ENCODE data around the gene CHGA.

DNA sequence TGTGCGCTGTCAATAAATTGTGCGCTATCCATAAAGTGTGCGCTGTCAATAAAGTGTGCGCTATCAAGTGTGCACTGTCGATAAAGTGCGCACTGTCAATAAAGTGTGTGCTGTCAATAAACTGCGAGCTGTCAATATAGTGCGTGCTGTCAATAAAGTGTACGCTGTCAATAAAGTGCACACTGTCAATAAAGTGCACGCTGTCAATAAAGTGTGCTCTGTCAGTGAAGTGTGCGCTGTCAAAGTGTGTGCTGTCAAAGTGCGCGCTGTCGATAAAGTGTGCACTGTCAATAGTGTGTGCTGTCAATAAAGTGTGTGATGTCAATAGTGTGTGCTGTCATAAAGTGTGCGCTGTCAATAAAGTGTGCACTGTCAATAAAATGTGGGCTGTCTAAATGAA lies 2.9 kb upstream of the CHGA start:
- TF ChIP-seq, protein P1, sequence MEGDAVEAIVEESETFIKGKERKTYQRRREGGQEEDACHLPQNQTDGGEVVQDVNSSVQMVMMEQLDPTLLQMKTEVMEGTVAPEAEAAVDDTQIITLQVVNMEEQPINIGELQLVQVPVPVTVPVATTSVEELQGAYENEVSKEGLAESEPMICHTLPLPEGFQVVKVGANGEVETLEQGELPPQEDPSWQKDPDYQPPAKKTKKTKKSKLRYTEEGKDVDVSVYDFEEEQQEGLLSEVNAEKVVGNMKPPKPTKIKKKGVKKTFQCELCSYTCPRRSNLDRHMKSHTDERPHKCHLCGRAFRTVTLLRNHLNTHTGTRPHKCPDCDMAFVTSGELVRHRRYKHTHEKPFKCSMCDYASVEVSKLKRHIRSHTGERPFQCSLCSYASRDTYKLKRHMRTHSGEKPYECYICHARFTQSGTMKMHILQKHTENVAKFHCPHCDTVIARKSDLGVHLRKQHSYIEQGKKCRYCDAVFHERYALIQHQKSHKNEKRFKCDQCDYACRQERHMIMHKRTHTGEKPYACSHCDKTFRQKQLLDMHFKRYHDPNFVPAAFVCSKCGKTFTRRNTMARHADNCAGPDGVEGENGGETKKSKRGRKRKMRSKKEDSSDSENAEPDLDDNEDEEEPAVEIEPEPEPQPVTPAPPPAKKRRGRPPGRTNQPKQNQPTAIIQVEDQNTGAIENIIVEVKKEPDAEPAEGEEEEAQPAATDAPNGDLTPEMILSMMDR (IDR thresholded peaks at IDR 0.05; ENCODE audit: low read depth, low read length), result no peak
- TF ChIP-seq POLR2A (IDR thresholded peaks at IDR 0.05; ENCODE audit: extremely low read depth, insufficient read length) (no peak), MYC (IDR thresholded peaks at IDR 0.05; ENCODE audit: low read depth, low read length) (no peak)
- TF ChIP-seq, protein P2, sequence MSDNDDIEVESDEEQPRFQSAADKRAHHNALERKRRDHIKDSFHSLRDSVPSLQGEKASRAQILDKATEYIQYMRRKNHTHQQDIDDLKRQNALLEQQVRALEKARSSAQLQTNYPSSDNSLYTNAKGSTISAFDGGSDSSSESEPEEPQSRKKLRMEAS (IDR thresholded peaks at IDR 0.05; ENCODE audit: low read depth, low read length), result no peak
